ENCODE measurements around the gene TMEM80.

DNA sequence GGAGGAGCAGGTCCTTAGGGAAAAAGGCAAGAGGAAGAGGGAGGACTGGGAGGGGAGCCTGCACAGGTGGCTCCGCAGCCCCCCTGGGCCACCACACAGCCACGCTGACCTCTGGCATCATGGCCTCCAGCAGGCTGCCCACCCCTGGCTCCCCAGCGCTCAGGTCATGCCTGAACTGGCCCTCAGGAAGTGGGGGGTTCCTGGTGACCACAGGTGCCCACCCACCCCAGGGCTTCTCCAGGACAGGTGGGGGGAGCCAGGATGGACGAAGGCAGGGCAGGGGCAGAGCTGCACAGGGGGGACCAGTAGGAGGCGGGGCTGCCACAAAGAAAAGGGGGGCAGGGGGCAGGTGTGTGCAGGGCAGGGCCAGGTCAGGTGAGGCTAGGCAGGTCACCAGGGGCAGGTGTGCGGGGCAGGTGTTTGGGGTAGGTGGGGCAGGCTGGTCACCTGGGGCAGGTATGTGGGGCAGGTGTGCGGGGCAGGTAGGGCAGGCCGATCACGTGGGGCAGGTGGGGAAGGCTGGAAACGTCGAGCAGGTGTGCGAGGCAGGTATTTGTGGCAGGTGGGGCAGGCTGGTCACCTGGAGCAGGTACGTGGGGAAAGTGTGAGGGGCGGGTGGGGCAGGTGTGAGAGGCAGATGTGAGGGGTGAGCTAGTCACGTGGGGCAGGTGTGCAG is 1.6 kb upstream of the TMEM80 start:
- TF ChIP-seq, protein P1, sequence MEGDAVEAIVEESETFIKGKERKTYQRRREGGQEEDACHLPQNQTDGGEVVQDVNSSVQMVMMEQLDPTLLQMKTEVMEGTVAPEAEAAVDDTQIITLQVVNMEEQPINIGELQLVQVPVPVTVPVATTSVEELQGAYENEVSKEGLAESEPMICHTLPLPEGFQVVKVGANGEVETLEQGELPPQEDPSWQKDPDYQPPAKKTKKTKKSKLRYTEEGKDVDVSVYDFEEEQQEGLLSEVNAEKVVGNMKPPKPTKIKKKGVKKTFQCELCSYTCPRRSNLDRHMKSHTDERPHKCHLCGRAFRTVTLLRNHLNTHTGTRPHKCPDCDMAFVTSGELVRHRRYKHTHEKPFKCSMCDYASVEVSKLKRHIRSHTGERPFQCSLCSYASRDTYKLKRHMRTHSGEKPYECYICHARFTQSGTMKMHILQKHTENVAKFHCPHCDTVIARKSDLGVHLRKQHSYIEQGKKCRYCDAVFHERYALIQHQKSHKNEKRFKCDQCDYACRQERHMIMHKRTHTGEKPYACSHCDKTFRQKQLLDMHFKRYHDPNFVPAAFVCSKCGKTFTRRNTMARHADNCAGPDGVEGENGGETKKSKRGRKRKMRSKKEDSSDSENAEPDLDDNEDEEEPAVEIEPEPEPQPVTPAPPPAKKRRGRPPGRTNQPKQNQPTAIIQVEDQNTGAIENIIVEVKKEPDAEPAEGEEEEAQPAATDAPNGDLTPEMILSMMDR (tag by site-specific recombination; IDR thresholded peaks at IDR 0.05) = no peak
- TF ChIP-seq ZNF174 (tag by site-specific recombination; IDR thresholded peaks at IDR 0.05) = no peak
- TF ChIP-seq, protein P2, sequence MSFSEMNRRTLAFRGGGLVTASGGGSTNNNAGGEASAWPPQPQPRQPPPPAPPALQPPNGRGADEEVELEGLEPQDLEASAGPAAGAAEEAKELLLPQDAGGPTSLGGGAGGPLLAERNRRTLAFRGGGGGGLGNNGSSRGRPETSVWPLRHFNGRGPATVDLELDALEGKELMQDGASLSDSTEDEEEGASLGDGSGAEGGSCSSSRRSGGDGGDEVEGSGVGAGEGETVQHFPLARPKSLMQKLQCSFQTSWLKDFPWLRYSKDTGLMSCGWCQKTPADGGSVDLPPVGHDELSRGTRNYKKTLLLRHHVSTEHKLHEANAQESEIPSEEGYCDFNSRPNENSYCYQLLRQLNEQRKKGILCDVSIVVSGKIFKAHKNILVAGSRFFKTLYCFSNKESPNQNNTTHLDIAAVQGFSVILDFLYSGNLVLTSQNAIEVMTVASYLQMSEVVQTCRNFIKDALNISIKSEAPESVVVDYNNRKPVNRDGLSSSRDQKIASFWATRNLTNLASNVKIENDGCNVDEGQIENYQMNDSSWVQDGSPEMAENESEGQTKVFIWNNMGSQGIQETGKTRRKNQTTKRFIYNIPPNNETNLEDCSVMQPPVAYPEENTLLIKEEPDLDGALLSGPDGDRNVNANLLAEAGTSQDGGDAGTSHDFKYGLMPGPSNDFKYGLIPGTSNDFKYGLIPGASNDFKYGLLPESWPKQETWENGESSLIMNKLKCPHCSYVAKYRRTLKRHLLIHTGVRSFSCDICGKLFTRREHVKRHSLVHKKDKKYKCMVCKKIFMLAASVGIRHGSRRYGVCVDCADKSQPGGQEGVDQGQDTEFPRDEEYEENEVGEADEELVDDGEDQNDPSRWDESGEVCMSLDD (tag by site-specific recombination; IDR thresholded peaks at IDR 0.05) = peak; percentile 45; the same call in 1 of the 2 replicates
- TF ChIP-seq ZNF292 (tag by site-specific recombination; IDR thresholded peaks at IDR 0.05; ENCODE audit: borderline replicate concordance, low read depth) = no peak
